ENCODE data around the gene DLL4.
A peak's percentile ranks its signal among the peaks of the same experiment; 100 is the strongest.

DLL4 gene

DNA sequence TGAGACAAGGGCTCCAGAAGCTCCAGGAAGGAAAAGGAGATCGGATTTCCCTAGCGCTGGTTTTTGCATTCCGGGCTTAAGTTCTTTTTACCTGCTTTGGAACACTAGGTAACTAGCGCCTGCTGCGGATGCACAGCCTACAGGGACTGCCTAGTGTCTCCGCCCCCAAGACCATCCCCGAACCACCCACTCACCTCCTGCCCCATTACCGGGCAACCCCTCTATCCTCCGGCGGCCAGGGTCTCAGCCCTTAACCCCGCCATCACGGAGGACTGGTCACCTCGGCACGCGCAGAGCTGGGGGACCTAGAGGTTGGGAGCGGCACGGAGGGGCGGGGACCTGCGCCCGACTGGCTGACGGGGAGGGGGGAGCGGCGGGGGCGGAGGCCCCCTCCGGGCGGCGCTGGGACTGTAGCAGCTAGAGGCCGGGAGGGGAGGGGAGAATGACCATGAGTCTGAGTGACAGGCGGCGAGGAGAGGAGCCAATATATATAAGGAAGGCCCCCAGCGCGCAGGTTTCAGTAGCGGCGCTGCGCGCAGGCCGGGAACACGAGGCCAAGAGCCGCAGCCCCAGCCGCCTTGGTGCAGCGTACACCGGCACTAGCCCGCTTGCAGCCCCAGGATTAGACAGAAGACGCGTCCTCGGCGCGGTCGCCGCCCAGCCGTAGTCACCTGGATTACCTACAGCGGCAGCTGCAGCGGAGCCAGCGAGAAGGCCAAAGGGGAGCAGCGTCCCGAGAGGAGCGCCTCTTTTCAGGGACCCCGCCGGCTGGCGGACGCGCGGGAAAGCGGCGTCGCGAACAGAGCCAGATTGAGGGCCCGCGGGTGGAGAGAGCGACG lies at the start of gene DLL4:
DLL4 (plus strand) TSS at position 520 of the 839 bp plus-strand sequence. CDS start 329 bp downstream, outside the sequence.
- DNase-seq (ENCODE audit: low read depth): peak; percentile 24

DNA sequence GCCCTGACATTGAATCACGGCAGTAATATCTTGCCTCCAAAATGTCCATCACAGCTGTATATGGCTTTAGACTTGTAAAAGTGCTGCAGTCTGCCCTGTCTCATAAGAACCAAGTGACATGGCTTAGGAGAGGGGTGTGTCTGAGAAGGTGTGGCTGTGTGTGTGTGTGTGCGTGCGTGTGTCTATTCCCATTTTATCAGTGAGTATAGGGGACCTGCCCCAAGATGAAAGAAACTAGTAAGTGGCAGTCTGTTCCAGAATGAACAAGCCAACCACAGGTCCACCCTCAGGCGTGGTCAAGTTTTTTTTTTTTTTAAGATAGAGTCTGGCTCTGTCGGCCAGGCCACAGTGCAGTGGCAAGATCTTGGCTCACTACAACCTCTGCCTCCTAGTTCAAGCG lies 49.5 kb upstream of the DLL4 start:
- DNase-seq (ENCODE audit: low read depth): no peak

DNA sequence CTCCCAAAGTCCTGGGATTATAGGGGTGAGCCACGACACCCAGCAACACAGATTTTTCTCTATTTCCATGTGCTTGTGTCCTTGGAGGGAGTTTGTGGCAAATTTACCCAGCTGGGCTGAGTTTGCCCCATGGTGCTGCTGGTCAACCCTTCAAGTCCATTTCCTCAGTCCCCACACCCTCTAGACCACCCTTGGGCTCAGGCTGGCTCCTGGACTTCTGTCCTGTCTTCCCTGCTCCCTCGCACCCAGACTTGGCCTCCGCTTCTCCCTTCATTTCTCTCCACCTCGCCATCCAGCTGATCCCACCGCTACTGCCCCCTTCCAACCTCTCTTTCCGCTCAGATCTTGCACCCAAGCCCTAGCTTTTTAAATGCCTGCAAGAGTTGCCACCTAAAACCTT lies 47.8 kb upstream of the DLL4 start:
- DNase-seq (ENCODE audit: low read depth): no peak

DNA sequence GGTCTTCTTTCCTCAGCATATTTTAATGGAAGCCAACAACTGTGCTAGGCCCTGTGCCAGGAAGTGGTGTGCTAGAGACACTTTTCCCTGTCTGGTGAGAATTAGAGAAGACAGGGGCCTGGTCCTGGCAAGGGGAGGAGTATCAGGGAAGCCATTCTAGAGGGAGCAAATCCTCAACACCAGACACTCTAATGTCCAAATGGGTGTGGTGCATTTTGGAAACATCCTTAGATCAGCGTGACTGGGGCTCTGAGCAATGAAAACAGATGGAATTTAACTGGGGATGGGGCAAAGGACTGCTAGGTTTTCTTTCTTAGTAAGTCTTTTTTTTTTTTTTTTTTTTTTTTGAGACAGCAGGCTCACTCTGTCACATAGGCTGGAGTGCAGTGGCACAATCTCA lies 42.6 kb upstream of the DLL4 start:
- DNase-seq (ENCODE audit: low read depth): no peak

DNA sequence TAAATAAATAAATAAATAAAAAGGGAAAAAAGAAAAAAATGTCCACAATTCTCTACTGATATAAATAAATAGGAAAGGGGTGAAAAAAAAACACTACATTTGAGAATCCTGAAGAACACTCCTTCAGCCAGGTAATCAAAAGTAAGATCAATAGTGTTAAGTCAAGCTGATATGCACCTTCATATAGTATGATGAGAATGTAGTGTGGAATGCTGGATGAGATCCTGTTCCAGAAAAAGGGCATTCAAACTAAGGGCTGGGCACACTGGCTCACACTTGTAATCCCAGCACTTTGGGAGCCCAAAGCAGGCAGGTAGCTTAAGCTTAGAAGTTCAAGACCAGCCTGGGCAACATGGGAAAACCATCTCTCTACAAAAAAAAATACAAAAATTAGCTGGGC lies 40.0 kb upstream of the DLL4 start:
- no peak for DNase-seq (ENCODE audit: low read depth)

DNA sequence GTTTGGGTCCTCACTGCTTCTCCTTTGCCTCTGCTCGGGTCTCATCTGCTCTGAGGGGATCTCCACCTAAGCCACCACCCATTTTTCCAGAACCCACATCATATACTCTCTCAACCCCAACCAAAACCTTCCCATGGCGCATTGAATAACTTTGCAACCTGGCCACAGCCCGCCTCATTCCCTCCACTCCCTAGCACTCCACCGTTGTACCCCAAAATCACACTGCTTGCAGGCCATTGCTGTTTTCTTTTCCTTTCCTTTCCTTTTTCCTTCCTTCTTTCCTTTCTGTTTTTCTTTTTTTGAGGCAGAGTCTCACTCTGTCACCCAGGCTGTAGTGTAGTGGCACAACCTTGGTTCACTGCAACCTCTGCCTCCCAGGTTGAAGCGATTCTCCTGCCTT lies 38.0 kb upstream of the DLL4 start:
- no peak for DNase-seq (ENCODE audit: low read depth)

DNA sequence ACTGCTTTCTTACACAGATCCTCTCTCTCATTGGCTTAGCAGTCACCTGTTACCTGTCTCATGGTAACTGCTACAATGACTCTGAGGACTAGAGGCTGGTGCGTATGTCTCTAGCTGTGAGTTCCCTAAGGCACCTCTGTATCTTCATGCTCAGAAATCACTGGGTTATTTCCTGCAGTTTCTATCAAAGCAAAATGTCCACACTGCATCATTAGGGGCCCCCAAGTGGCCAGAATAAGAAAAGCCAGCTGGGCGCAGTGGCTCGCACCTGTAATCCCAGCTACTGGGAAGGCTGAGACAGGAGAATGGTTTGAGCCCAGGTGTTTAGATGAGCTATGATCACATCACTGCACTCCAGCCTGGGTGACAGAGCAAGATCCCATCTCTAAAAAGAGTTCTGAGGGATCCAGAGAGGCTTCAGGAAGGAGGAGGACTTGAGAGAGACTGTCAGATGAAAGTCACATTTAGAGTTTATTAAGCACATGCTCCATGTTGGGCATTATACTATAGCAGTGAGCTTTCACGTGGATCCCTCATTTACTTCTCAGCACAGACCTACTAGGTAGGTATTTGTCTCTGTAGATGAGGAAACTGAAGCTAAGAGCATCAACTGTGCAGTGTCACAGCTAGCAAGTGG lies 37.2 kb upstream of the DLL4 start:
- no peak for DNase-seq (ENCODE audit: low read depth)

DNA sequence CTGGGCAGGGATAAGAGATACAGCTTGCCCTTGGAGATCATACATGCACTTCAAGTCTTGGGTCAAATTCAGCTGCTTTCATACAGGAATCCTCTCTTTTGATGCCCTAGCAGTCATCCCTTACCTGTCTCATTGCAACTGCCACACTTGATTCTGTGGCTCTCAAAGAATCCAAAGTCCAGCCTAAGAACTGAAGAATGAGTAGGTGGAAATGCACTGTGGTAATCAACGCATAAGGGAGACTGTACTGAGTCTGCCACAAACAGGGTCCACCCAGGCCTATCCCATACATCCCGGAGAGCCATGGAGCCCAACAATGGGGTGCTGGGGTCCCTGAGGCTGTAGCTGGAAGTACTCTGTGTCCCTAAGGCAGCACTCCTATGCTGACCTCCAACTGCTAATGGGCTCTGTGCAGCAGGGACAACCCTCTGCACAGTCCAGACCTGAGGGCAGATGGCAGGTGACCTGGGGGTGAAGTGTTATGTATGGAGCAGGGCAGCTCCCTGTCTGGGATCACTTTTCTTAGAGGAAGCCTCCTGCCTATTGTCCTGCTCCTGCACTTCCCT lies 36.6 kb upstream of the DLL4 start:
- no peak for DNase-seq (ENCODE audit: low read depth)

DNA sequence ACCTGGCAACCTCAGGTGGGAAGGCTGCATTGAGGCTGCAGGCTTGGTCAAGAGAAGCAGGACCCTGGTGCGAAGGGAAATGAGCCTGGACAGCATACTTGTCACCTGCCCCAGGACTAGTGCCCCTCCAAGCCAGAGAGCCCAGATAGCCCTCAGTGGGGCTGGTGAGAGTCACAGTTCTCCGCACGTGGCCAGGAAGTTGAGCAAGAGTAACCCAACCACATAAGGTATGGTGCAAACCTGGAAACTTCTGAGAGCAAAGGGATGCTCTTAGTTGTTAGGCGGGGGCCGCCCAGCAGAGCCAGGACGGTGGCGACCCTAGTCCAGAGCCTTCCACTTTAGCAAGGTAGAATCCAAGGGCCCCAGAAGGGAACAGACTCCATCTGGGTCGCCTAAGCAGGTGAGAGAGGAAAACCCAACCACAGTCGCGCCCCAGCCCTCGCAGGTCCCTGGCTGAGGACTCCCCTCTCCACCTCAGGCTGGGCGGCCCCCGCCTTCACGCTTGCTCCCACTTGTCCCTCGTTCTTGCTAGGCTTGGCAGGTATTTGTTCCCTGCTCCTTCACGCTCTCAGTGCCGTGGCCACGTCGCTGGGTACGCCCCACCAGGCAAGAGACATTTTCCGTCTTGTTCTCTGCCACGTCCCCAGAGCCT lies 36.0 kb upstream of the DLL4 start:
- DNase-seq (ENCODE audit: low read depth): no peak

DNA sequence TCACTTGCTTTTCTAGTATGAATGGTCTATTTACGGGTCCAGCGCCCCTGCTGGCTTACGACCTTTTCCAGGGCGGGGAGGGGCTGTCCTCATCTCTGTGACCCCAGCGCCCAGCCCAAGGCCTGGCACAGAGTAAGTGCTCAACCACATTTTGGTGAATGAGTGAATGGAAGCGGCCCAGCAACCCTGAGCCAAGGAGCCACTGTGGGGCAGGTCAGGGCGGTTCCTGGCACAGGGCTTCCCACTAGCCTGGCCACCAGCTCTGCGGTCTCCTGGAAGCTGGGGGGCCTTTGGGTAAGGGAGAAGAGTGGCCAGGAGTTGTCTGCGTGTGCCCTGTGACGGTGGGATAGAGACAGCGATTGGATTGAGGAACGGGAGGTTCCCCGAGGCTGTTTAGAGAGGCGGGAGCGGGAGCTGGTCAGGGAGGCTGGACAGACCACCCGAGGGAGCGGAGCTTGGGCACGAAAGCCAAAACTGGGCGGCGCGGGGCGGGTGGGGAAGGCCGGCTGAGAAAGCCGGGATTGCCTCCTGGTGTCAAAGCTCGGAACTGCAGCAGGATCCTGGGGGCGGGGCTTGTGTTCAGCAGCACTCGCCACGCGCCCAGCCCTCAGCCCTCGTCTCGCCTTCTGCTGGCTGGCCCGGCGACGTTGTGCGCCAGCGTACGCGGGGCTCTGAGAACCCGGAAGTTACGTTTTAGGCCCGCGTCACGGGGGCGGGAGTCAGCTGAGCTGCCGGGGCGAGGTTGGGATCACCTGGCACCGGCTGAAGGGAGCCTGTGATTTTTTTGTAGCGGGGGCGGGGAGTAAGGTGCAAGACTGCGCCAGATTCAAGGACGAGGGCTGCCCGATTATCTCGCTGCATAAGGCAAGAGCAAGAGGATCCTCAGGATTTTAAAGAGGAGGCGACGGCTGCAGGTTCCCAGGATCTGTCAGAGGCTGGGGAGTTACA lies 35.1 kb upstream of the DLL4 start, which contains the start of gene VPS18:
VPS18 (plus strand) TSS at position 718 of the 948 bp plus-strand sequence. CDS start 319 bp downstream, outside the sequence.
- peak; percentile 98 for DNase-seq (ENCODE audit: low read depth)

DNA sequence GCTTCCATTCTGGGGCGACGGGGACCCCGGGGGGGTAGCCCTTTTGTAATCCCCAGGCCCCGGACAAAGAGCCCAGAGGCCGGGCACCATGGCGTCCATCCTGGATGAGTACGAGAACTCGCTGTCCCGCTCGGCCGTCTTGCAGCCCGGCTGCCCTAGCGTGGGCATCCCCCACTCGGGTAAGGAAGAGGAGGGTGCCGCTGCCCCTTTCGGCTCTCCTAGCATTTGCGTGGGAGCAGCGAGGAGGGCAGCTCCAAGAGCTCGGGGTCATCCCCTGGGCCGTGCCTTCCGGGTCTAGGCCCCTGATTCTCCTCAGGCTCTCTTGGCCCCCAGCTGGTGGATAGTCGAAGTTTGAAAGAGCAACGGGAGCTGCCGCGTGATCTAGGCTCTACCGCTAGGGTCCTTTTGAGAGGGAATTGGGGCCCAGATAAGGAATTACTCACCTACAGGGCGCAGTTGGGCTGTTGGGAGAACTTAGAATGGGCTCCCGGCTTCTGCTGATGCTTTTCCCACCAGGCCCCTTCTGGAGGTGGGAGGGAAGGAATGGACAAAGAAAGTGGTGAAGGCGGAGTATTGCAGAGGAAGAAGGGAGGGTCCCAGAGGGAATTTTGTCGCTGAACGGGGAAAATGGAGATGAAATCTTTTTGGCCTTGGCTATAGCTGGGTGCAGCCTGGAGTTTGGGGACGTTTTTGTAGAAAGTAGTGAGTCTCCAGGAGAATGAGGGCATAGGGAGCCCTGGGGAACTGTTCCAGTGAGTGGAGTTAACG lies 34.3 kb upstream of the DLL4 start:
- DNase-seq (ENCODE audit: low read depth): peak; percentile 31

DNA sequence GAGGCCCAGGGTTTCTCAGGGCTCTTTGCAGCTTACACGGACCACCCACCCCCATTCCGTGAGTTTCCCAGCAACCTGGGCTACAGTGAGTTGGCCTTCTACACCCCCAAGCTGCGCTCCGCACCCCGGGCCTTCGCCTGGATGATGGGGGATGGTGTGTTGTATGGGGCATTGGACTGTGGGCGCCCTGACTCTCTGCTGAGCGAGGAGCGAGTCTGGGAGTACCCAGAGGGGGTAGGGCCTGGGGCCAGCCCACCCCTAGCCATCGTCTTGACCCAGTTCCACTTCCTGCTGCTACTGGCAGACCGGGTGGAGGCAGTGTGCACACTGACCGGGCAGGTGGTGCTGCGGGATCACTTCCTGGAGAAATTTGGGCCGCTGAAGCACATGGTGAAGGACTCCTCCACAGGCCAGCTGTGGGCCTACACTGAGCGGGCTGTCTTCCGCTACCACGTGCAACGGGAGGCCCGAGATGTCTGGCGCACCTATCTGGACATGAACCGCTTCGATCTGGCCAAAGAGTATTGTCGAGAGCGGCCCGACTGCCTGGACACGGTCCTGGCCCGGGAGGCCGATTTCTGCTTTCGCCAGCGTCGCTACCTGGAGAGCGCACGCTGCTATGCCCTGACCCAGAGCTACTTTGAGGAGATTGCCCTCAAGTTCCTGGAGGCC lies 29.5 kb upstream of the DLL4 start:
- DNase-seq (ENCODE audit: low read depth): no peak

DNA sequence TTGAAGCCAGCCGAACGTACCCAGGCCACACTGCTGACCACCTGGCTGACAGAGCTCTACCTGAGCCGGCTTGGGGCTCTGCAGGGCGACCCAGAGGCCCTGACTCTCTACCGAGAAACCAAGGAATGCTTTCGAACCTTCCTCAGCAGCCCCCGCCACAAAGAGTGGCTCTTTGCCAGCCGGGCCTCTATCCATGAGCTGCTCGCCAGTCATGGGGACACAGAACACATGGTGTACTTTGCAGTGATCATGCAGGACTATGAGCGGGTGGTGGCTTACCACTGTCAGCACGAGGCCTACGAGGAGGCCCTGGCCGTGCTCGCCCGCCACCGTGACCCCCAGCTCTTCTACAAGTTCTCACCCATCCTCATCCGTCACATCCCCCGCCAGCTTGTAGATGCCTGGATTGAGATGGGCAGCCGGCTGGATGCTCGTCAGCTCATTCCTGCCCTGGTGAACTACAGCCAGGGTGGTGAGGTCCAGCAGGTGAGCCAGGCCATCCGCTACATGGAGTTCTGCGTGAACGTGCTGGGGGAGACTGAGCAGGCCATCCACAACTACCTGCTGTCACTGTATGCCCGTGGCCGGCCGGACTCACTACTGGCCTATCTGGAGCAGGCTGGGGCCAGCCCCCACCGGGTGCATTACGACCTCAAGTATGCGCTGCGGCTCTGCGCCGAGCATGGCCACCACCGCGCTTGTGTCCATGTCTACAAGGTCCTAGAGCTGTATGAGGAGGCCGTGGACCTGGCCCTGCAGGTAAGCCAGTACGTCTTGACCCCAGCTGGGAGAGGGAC lies 28.7 kb upstream of the DLL4 start:
- no peak for DNase-seq (ENCODE audit: low read depth)

DNA sequence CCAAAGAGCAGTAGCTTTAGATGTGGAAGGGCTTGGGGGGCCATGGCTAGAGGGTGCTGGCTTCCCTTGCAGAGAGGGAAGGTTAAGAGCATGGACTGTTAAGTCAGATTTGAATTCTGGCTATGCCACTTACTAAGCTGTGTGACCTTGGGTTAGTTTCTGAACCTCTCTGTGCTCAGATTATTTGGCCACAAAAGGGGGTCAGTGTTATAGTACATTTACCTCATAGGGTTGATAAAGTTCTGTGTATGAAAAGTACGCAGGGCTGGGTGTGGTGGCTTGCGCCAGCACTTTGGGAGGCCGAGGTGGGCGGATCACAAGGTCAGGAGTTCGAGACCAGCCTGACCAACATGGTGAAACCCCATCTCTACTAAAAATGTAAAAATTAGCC lies 28.1 kb upstream of the DLL4 start:
- DNase-seq (ENCODE audit: low read depth): no peak

DNA sequence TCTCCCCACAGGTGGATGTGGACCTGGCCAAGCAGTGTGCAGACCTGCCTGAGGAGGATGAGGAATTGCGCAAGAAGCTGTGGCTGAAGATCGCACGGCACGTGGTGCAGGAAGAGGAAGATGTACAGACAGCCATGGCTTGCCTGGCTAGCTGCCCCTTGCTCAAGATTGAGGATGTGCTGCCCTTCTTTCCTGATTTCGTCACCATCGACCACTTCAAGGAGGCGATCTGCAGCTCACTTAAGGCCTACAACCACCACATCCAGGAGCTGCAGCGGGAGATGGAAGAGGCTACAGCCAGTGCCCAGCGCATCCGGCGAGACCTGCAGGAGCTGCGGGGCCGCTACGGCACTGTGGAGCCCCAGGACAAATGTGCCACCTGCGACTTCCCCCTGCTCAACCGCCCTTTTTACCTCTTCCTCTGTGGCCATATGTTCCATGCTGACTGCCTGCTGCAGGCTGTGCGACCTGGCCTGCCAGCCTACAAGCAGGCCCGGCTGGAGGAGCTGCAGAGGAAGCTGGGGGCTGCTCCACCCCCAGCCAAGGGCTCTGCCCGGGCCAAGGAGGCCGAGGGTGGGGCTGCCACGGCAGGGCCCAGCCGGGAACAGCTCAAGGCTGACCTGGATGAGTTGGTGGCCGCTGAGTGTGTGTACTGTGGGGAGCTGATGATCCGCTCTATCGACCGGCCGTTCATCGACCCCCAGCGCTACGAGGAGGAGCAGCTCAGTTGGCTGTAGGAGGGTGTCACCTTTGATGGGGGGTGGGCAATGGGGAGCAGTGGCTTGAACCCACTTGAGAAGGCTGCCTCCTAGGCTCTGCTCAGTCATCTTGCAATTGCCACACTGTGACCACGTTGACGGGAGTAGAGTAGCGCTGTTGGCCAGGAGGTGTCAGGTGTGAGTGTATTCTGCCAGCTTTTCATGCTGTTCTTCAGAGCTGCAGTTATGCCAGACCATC lies 26.3 kb upstream of the DLL4 start:
- no peak for DNase-seq (ENCODE audit: low read depth)

DNA sequence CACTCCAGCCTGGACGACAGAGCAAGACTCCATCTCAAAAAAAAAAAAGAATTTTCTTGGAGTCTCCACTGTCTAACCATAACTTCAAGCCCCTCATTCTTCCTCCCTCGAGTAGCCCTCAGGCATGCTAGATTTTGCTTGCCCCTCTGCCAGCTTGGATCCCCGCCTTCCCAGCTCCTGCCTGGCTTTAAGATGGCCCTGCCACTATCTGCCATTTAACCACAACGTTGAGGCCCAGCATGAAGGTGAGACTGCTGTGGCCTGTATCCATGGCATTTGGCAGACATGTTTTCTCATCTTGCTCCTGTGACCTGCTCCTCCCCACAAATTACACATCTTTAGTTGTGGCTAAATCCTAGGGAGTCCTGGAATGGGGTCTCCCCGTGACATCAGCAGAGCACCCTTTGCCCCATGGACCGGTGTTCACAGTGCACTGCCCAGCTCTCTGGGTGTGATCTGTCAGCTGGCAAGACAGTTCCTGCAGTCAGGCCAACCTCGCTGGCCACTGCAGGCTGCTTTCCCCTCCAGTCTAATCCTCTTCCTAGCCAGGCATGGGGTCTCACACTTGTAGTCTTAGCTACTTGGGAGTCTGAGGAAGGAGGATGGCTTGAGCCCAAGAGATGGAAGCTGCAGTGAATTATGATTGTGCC lies 24.5 kb upstream of the DLL4 start:
- DNase-seq (ENCODE audit: low read depth): no peak
